Stimulated activated CD4-positive, alpha-beta T cell treated with anti-CD3 and anti-CD28 coated beads, Interleukin-15, amount 100 ng/mL, for 48 hours (primary cell): ENCODE data around the gene RSBN1.
"Not testable (repeated sequence)": the region's sequence is repeated elsewhere in the genome, so short reads cannot be mapped to it uniquely, and the experiment has no call there.

ENCODE experiments used
- DNase-seq, 2 donors: peaks; one replicate each; pipeline ENCODE4 v3.0.0-alpha.2; 2020; ENCODE audit warnings: low read depth in 2 of 2

RSBN1 gene

DNA sequence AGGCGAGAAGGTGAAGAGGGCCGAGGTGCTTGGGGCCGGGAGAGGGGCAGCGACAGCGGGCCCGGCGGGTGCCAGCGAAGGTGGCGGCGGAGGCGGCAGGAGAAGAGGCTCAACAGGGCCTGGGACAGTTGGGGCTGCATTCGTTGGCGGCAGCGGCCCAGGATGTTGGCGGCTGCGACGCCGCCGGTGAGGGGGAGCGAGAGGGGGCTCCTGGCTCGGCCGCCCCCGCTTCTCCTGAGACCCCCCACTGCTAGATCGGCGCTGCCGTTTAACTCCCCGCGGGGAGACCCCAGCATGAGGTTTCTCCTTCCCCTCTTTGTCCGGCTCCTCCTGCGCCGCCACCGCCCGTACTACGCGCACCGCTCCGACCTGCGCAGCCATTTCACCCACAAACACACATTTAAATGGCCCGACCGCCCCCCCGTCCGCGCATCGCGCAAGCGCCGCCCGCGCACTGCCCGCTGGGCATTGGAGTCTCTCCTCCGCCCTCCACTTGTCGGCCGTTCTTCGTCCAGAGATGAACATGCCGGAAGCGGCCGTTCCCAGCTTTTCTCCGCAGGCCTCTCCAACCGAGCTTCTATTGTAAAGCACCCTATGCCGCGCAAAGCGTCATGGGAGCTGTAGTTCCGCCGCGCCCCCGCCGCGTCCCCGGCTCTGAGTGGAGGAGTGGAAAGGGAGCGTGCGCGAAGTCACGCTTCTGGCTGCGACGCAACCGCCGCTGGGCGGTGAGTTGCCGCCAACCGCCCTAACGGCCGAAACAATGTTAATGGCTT, at the start of gene RSBN1:
RSBN1 (minus strand) TSS at position 589 of the 773 bp plus-strand sequence; CDS start at position 525, 64 bp downstream.
- peak; percentile 98 for DNase-seq

DNA sequence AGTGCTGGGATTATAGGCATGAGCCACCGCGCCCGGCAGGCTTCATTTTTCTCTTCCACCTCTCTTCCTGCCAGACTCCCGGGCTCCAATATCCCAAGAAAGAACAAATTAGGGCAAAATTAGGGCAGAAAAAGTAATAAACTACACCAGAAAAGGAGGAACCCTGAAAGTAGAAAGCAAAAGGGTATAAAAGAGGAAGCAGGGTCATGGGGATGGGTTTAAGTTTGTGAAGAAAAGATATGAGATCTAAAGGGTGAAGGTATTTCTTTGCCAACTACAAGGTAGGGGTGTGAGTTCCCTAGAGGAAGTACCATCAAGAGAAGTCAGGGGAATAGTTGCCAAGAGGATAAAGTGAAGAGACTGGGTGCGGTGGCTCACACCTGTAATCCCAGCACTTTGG, 49.4 kb upstream of the RSBN1 start:
- DNase-seq = no peak

DNA sequence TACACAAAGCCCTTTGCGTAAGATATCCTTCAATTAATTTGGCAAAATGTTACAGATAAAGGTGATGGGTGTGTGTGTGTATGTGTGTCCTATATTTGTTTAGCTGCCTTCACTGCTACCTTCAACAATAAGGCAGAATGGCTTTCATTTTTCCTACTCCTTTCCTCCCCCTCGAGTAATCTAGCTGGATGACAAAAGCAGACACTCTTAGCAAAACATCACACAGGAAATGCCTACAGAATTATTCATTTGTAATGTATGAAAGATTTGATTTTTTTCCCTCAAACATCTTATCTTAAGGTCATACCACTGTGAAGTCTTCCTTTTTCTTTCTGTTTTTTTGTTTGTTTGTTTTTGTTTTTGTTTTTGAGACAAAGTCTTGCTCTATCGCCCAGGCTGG, 48.6 kb upstream of the RSBN1 start:
- no peak for DNase-seq

DNA sequence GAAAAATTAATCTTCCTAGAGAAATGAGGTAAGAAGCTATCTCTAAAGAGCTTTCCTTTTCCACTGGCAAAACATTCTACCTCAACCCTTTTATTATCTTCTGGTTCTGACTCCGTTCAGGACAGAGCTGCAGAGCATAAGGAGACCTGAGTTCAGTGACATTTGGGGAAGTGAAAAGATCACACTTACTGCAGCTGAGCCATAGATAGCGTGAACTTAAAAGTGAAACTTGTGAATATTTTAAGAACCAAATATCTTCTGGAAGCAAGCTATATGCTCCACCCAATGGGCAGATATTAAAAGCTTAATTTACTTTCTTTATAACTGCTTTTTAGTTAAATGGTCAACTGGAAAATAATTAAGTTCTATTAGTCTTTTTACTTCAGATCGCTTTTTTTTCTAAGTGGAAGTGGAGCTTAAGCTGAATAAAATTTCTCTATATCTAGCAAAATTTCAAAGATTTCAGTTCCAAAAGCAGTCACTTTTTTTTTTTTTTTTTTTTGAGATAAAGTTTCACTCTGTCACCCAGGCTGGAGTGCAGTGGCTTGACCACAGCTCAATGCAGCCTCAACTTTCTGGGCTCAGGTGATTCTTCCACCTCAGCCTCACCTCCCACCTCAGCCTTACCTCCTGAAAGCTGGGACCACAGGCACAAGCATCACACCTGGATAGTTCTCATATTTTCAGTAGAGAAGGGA, 47.4 kb upstream of the RSBN1 start:
- DNase-seq = no peak

DNA sequence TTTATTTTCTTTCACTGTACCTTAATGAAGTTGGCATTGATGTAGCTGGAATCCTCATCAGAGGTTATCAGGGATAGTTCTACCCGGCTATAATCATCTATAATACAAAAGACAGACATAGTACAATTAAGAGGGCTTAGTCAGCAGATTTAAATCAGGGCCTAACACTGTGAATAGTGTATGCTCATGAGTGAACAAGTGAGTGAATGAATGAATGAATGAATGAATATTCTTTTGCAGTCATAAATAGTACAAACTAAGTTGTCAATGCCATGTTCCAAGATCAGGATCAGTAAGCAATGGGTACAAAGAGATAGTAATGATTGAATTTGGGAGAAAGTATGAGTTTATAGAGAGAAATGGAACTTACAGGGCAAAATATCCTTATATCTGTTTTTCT, 46.7 kb upstream of the RSBN1 start:
- DNase-seq = no peak

DNA sequence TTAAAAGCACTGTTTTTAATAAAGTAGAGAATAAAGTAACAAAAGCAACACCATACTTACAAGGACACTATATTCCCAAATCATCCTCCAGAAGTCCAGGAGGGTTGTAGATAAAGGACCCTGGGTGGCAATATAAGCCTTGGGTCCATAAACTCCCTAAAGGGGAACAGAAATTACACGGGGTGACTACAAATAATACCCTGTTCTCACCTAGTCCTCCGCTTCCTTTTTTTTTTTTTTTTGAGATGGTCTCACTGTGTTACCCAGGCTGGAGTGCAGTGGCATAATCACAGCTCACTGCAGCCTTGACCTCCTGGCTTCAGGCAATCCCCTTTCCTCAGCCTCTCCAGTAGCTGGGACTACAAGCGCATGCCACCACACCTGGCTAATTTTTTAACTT, 46.1 kb upstream of the RSBN1 start:
- no peak for DNase-seq

DNA sequence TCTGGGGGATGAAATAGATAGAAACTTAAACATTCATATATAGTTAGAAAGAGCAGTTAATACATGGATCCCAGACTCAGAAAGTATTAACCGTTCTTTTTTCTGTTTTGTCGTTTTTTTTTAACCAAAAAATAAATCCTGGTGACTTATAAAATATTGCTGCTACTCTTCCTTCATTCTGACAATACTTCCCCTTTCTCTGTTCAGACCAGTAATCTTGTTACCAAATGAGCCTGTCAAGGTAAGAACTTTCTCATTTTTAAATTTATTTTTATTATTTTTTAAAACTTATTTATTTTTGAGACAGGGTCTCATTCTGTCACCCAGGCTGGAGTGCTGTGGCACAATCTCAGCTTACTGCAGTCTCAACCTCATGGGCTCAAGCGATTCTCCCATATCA, 45.5 kb upstream of the RSBN1 start:
- DNase-seq = no peak

DNA sequence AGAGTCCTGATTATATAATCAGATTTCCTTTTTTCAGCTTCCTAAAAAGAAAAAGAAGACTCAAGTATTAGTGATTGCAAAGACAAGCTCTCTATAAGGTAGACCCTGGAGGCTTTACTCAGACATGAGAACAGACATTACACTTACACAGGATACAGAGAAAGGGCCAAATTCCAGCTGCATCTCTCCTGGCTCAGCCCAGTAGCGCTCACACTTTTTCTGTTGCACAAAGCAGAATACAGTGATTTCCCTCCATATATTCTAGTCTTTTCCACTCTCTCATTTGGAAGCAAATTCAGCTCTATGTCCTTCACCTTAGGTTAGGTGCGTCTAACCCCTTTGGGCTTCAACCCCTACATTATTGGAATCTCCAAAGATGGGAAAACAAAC, 44.1 kb upstream of the RSBN1 start:
- no peak for DNase-seq

DNA sequence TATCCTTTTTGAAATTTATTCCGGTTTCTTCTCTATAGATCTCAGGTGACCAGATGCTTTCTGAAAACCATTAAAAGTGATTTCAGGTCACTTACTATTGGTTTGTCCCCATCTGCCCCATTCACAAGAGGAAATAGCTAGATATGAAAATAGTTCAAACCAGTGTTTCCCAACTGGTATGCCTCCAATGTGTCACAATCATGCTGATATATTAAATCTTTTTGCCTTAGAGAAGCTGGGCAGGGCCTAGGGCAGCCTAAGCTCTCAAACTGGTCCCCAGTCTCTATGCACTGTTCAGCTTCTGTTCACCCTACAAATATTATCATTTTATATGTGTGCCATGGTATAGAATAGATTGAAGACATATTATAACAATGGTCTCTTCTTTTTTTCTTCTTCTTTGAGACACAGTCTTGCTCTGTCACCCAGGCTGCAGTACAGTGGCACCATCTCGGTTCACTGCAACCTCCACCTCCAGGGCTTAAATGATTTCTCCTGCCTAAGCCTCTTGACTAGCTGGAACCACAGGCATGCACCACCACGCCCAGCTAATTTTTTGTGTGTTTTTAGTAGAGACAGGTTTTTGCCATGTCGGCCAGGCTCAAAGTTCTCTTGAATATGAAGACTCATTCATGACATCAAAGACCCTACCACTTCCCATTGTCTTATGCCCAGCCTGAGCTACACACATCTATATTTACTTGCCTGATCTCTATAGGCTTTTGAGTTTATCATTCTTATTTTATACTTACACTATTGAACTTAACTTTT, 43.5 kb upstream of the RSBN1 start:
- DNase-seq = no peak

DNA sequence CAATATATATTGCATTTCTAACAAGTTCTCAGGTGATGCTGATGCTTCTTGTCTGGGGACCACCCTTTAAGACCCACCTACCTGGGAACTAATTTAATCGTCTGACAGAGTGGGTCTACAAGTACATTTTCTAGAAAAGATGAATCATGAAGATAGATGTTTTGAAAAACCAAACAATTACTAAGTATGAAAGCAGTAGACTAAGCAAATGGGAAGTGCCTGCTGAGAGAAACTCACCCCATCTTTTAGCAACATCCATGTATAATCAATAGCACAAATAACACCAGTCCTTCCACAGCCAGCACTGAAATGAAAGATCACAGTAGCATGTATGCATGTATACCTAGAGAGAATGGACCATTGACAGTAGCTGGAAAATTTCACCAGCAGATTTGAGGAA, 42.0 kb upstream of the RSBN1 start:
- no peak for DNase-seq

DNA sequence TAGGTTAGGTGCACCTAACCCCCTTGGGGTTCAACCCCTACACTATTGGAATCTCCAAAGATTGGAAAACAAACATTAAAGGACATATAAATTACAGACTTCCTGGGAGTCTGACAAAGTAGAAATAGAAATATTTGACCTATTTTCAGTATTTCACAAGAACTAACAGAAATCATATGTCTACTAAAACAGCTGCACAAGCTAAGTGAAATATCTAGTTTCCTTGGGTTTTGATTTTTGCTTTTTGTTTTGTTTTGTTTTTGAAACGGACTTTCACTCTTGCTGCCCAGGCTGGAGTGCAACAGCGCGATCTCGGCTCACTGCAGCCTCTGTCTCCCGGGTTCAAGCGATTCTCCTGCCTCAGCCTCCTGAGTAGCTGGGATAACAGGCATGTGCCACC, 40.4 kb upstream of the RSBN1 start:
- DNase-seq = not testable (repeated sequence)

DNA sequence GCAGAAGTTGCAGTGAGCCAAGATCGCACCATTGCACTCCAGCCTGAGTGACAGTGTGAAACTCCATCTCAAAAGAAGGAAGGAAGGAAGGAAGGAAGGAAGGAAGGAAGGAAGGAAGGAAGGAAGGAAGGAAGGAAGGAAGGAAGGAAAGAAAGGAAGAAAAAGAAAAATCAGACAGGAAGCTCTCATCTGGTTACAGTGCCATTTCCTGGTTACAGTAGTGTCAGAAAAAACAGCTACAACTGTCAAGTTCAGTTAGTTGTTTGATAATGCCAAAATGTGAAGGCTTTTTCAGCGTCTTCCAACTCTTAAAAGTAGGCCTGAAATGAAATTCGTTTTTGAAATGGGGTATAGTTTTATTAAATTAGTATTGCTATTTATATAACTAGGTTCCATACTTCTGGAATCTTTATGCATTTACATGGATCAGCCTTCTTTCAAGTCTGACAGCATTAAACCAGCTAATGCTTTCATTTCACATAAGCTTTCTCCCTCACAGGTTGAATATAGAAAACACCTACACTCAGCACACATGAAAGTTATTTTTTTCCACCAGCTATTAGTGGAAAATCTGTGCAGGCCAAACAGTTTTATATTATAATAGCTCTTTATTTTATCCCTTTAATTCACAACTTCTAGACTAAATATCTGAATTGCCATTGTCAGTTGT, 38.0 kb upstream of the RSBN1 start:
- no peak for DNase-seq

DNA sequence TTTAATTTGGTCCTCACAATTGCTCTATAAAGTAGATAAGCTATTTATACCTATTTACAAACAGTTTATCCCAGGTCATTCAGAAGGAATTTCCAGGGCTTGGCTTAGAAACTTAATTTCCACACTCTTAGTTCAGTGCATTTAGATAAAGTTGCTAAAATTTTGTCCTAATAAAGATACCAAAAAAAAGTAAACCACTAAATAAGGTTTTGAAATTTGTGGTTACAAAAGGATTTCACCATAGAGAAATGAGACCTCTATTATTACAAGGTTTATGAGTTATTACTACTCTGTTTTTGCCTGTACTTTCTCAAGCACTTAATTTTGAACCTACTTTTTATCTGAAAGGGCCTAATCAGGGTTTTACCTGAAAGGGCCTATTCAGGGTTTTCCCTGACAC, 36.8 kb upstream of the RSBN1 start:
- no peak for DNase-seq

DNA sequence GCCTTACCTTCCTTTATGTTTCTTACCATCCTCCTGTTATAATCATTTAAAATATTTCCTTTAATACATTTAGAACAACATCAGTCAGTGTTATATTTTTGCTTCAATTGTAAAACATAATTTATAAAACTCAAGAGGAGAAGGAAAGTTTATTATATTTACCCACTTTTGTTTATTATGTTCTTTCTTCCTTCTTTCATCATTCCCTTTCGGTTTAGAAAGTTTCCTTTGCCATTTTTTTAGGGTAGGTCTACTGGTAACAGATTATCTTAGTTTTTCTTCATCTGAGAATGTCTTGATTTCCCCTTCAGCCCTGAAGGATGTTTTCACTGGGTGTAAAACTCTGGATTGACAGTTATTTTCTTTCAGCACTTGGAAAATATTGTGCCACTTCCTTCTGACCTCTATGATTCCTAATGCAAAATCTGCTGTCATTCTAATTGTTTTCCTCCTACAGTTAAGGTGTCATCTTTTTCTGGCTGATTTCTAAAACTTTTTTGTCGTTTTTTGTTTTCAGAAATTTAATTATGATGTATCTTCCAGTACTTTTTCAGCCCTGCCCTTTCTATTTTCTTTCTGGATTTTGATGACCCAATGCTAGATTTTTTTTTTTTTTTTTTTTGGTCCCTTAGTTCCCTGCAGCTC, 34.2 kb upstream of the RSBN1 start:
- no peak for DNase-seq

DNA sequence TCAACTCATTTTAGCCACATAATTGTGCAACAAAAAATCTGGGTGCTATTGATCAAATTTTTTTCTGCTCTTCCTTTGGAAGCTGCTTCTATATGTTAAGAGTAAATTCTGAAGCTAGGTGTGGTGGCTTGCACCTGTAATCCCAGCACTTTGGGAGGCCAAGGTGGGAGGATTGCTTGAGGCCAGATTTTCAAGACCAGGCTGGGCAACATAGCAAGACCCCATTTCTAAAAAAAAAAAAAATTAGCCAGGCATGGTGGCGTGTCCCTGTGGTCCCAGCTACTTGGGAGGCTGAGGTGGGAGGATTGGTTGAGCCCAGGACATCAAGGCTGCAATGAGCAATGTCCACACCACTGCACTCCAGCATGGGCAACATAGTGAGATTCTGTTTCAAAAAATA, 24.3 kb upstream of the RSBN1 start:
- no peak for DNase-seq

DNA sequence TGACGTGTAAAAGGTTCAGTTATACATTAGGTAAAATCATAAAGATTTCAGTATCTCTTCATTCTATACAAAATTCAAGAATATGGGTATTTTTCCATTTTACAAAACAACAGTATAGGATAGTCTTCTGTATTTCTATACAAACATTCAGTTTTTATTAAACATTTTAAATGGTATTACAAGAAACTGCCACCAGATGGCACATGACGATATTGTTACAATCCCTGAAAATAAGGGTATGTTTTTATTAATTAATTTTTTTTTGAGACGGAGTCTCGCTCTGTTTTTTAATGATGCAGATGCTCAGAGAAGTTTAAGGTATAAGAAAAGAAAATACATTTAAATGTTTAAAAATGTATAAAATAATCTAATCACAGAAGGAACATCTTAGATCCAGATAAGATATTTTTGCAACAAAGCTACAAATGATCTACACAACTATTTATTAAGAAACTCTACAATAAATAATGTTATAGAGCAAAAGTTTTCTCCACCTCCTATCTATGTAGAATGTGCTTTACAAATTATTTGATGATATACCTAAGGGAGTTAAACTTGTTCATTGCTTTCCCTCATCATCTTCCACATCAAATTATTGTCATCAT, 23.5 kb upstream of the RSBN1 start:
- DNase-seq = no peak

DNA sequence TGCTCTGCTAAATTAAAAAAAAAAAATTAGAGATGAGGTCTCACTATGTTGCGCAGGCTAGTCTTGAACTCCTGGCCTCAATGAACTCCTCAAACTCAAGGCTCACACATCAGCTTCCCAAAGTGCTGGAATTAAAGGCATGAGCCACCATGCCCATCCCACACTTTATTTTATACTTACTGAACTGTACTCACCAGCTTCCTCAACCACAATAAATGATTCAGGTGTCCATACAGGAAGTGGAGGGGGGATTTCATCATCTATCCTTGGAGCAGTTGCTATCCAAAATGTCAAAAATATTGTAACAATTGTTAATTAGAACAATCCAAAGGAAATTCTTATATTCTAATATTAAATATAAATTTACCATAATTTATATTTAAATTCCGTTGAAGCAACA, 22.4 kb upstream of the RSBN1 start:
- DNase-seq = no peak

DNA sequence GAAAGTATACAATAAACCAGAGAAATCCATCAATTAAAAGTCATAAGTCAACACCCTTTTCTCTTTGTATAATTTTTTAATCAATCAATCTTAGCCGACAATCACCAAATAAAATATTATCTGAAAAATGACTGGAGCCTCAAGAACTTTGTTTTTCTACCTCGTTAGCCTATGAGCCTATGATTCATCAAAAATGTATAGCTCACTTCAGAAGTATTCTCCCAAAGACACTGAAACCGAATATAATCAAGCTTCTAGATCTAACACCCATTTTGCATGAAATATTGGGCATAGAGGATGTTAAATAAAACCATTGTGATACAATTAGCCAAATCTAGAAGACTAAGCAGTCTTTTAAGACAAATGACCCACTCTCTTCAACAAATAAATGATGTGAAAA, 17.8 kb upstream of the RSBN1 start:
- DNase-seq = no peak

DNA sequence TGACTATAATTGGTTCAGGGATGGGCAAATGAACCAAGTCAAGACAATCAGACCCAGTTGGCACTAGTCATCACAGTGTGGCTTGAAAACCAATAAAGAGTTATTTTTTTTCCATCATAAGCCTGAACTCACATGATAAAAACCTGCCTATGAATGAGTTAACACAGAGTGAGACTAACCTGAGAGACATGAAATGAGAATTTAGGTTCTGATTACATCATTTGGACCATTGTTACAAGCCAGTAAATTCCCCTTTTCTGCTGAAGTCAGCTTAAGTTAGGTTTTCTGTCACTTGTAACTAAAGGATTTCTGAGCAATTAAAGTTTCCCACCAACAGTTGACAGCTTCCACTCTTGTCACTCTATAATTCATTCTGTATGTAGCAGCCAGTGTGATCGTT, 9.6 kb upstream of the RSBN1 start:
- no peak for DNase-seq

DNA sequence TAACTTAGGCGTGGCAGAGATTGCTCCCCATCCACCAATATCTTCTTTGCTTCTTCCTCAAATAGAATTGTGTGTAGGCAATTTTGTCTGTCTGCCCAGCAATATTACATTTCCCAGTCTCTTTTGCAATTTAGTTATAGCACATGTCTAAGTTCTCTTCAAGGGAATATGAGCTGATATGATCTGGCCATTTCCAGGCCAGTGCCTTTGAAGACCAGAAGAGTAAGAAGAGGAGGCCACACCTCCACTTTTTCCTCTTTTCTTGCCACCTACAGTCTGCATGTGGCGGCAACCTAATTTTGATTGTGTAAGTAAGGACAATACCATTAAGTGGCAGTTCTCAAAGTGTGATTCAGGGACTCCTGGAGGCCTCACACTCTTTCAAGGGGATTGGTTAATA, 6.3 kb upstream of the RSBN1 start:
- no peak for DNase-seq

DNA sequence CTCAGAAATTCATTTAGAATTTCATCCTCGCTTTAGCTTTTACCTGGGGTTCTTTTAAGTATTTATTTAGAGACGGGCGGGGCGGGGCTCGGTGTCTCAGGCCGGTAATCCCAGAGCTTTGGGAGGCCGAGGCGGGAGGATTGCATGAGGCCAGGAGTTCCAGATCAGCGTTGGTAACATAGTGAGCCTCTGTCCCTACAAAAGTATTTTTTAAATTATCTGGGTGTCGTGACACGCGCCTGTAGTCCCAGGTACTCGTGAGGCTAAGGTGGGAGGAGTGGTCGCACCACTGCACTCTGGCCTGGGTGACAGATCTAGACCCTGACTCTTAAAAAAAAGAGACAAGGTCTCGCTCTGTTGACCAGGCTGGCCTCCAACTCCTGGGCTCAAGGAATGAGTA, 942 bp upstream of the RSBN1 start:
- DNase-seq = no peak
